GM19438 (cell line): Measurements from ENCODE around the gene LBHD2.

Experiments
- ATAC-seq: cut with Tn5 transposase; IDR thresholded peaks from one replicate; pipeline ENCODE4 v1.9.1; 2021; ENCODE audit warnings: low read depth; ENCODE audit not compliant: unreplicated experiment

The LBHD2 gene

DNA sequence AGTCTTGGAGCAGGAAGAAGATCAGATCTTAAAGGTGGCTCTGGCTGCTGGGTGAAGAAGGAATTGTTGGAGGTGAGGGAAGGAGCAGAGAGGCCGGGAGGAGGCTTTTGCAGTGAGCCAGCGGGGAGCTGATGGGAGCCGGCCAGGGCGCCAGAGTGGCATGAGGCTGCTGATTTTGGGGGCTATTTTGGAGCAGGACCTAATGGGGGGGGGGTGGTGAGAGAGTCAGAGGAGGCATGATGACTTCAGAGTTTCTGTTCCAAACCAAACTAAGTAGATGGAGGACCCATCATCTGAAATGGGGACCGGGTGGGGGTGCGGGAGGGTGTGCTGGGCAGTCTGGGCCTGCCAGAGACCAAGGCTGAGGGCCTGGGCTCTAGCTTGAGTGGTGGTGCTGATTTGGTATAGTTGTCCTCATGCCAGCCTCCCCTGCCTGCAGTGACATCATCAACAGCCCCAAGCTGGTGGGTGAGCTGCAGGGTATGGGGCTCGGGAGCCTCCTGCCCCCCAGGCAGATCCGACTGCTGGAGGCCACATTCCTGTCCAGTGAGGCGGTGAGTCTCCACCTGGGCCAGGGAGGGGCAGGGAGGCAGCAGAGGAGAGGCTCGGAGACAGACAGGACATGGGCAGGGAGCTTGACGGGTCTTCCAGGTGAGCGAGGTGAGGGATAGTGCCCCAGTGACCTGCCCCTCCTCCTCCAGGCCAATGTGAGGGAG lies 45.4 kb downstream of the LBHD2 start:
- no peak for ATAC-seq

DNA sequence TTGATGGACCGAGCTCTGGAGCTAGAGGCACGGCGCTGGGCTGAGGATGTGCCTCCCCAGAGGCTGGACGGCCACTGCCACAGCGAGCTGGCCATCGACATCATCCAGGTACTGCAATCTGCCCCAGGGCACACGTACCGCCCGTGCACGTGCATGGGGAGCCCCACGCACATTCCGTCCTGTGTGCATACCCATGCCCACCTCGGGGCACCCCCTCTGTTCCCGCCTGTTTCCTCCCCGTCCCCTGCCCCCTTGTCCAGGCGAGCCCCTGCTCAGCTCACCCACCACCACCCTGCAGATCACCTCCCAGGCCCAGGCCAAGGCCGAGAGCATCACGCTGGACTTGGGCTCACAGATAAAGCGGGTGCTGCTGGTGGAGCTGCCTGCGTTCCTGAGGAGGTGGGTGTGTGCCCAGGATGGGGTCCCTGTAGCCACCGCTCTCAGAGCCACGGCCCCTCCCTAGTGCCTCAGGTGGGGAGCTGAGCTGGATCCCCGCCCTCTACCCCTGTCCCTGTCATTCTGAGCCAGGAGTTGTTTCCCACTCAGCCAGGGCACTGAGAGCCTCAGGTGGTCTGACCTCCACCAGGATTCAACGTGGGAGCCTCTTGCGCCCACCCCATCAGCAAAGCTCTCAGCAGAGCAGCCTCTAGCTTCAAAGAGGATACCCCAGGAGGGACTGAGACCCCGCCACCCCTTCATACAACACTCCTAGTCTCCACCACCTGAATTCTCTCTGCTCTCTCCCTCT lies 46.2 kb downstream of the LBHD2 start:
- ATAC-seq, result no peak

DNA sequence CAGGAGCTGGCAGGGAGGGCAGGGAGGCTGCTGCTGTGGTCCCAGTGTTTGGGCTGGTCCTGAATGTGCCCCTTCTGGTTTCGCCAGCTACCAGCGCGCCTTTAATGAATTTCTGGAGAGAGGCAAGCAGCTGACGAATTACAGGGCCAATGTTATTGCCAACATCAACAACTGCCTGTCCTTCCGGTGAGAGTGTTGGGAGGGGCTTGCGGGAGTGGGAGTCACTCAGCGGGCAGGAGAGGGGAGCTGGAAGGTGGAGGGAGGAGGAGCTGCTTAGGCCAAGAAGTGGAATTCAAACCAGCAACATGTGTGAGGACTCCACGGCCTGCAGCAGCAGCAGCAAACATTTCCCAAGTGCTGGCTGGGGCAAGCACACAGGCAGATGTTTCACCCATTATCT lies 47.0 kb downstream of the LBHD2 start:
- ATAC-seq, result no peak

DNA sequence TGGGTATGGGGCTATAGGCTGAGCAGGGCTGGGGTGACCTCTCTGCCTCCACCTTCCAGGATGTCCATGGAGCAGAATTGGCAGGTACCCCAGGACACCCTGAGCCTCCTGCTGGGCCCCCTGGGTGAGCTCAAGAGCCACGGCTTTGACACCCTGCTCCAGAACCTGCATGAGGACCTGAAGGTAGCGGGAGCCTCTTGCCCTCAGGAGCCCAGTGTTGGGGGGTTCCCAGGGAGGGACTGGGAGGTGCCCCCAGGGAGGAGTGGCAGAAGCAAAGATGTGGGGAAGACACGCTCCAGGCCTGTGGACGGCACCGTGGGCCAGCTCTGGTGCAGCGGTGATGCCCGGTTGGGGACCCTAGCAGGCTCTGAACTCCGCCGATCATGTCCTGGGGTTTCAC lies 47.6 kb downstream of the LBHD2 start:
- no peak for ATAC-seq

DNA sequence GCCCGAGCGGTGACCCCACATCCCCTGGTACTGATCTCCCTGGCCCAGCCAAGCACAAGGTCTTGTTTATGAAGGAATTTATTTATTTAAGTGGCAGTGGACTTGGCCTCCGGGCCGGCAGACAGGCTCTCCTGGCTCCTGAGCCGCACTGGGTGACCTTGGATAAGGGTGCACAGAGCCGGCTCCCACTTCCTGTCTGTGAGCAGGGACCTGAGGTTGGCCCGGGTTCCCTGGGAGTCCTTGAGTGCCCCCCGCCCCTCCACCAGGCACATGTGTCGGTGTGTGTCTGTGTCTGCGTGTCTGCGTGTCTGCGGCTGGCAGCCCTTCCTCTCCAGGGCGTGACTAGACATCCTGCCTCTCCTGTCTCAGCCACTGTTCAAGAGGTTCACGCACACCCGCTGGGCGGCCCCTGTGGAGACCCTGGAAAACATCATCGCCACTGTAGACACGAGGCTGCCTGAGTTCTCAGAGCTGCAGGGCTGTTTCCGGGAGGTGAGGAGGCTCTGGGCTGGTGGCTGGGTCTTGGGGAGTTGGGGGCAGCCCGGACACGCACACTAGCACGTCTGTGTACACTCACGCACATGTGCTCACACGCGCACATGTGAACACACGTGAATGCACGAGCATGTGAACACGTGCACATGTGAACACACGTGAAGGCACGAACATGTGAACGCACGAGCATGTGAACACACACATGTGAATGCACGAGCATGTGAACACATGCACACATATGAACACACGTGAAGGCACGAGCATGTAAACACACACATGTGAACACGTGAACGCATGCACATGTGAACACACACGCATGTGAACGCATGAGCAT lies 48.6 kb downstream of the LBHD2 start:
- no peak for ATAC-seq

- ATAC-seq, result no peak
These were observed 49.5 kb downstream of the LBHD2 start for GRCh38 chr14:103133210-103134140.

DNA sequence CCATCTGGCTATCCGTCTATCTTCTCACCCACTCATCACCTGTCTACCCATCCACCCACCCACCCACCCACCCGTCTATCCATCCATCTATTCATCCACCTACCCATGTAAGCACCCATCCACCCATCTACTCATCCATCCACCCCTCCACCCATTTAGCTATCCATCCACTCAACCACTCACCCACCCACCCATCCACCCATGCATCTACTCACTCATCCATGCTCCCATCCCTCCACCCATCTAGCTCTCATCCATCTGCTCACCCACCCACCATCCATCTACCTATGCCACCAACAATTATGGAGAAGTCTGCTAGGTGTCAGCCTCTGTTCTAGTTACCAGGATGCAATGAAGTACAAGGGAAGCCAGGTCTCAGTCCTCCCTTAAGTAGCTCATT lies 50.4 kb downstream of the LBHD2 start:
- no peak for ATAC-seq

DNA sequence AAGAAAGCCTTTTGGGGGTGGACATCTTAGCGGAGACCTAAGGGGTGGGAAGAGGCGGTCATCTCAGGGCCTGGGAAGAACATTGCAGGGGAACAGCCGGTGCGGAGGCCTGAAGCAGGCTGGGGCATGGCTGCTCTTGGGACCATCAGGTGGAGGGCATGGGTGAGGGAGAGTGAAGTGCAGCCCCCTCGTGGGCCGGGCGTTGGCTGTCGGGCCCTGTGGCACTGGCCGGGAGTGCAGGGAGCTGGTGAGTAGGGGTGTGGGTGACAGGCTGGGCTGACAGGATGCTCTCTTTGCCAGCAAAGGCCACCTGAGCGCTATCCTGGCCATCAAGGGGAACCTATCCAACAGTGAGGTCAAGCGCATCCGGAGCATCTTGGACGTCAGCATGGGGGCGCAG lies 50.9 kb downstream of the LBHD2 start:
- no peak for ATAC-seq

DNA sequence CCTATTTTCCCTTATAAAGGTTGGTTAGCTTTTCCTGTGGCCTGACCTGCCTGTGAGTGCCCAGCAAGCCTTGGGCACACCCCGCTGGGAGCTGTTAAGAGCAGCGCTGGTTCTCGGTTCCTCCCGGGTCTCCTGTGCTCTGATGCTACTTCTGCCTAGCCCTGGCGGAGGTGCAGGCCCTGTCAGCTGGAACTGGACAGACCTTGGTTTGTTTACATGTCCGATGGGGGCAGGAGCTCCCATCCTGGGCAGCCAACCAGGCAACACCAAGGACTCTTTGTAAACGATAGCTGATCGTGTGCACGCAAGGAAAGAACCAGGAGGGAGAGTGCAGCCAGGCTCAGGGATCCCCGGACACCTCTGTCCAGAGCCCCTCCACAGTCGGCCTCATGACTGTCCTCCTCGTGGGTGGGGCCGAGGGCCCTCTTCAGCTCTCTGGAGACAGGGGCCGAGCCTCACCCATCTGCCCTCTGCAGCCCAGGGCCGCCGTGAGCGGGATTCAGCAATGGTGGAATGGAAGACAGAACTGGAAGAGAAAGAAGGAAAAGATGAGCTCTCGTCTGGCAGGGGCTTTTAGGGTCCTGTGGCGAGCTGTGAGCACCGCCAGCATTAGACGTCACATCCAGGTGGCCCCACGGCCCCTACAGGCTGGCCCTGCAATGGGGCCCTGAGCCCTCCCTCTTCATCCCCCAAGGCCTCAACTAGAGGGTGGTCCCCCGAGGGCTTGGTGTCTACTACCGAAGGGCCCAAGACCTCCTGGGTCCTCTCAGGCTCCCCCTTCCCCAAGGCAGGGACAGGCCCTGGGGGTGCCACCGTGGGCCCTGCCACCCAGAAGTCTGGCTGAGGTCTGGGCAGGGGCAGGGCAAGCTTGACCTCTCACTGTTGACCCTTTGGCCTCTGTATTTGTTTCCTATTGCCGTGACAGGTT lies 51.6 kb downstream of the LBHD2 start:
- ATAC-seq, result no peak

GRCh38 chr14:103136388-103137271 lies 52.6 kb downstream of the LBHD2 start:
- no peak for ATAC-seq

DNA sequence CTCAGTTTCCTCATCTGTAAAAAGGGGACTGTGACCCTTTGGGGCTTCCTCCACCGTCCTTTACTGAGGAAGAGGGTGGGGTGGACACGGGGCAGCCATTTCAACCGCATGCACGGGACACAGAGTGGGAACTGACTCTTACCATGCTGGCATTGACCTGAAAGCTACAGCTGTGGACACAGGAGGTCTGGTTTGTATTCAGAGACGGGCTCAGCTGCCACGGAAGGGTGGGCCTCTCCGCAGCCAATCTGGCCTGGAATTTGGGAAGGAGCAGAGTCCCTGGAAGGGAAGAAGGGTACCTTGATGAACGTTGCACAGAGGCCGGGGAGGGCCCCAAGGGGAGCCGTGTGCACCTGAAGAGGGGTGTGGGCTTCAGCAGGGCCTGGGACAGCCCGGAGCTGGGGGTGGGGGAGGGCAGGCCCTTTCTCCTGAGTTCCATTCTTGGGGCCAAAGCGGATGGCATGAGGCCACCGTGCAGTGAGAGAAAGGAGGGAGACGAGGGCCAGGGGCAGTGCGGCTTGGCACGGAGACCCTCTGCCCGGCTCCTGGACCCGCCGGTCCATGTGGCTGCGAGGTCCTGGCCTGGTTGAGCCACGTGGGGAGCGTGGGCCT lies 53.8 kb downstream of the LBHD2 start:
- ATAC-seq, result no peak

DNA sequence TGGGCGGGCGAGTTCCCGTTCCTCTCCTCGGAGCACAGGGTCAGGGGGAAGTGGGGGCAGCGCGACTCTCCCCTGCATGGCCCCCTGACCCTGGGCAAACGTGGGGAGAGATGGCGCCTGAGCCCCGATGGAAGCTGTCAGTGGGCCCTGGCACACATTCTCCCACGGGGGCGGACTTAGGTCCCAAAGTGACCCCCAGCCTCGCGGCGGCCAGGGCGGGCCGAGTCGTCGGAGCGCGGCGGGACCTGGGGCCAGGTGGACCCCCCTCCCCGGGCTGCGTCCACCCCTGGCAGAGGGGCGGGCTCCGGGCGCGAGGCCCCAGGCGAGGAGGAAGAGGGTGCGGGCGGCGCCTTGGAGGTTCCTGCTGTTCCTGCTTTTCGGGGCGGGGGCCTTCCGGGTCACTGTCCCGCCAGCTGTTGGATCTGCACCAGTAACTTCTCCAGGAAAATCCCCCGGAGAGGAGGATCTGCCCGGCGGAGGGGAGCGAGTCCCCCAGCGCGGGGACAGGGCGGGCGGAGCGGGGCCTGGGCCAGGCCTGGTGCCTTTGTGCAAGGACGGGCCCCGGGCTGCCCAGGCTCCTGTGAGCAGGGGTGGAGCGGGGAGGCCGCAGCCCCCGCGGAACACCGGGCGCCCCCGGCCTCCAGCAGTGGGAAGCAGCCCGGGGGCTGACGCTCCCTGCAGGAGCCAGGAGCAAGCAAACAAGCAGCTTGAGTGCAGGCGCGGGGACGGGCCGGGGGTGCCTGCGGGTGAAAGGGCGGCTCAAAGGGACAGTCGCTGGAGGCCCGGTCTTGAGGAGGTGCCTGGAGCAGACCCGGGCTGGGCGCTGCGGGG lies 54.5 kb downstream of the LBHD2 start:
- ATAC-seq, result no peak

DNA sequence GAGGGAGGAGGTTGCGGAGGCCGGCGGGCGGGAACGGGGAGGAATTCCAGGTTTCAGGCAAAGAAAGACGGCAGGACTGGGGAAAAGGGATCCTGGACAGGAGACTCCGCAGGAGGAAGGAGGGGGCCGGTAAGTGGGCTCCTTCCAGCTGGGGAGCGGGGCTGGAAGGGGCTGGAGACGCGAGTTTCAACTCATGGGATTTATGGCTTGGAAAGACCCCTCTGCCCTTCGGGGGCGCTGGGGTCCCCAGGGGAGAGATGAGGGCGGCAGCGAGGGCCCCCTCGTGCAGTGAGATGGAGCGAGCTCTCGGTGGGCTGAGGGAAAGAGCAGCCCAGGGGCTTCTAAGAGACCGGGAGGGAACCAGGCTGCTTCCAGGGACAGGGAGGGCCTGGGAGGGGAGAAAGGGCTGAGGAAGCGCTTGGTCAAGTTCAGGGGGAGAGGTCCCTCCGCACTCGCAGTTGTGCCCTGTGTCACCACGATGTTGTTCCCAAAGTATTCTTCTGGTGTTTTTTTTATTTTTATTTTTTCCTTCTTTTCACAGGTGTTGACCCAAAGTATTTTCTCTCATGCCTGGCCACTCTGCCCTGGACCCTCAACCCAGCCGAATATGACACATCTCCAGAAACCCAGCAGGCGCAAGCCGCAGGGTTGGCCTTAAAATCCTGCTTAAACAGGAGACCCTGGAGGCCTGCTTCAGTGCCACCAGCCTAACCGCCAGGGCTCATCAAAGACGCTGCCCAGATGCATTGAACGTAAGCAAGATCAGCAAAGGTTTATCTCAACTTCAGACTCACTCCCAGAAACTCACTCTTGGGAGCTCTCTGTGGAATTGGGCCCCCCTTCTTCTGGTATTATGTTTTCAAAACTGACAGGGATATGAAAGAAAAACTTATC lies 55.4 kb downstream of the LBHD2 start:
- ATAC-seq, result no peak
